ENCODE data around the gene AIF1L.

AIF1L gene

GRCh38 chr9:131078427-131079366 lies 17.6 kb upstream of the AIF1L start:
- no peak for DNase-seq

- no peak for DNase-seq
These were observed 15.7 kb upstream of the AIF1L start for GRCh38 chr9:131080589-131080988.

- no peak for DNase-seq
These were observed 14.5 kb upstream of the AIF1L start for GRCh38 chr9:131081868-131082267.

GRCh38 chr9:131082774-131083512 lies 13.4 kb upstream of the AIF1L start:
- no peak for DNase-seq

- no peak for DNase-seq
These were observed 11.5 kb upstream of the AIF1L start for GRCh38 chr9:131084661-131085369.

- no peak for DNase-seq
These were observed 10.8 kb upstream of the AIF1L start for GRCh38 chr9:131085370-131086122.

GRCh38 chr9:131087354-131087893 lies 8.9 kb upstream of the AIF1L start:
- DNase-seq = no peak

- DNase-seq = no peak
These were observed 6.1 kb upstream of the AIF1L start for GRCh38 chr9:131090025-131090787.

- no peak for DNase-seq
These were observed 4.9 kb upstream of the AIF1L start for GRCh38 chr9:131091352-131091992.

- no peak for DNase-seq
These were observed 4.3 kb upstream of the AIF1L start for GRCh38 chr9:131092030-131092429.

GRCh38 chr9:131092548-131093440 lies 3.5 kb upstream of the AIF1L start:
- DNase-seq = no peak

- DNase-seq = no peak
These were observed 2.3 kb upstream of the AIF1L start for GRCh38 chr9:131094015-131094414.

GRCh38 chr9:131094622-131095021 lies 1.7 kb upstream of the AIF1L start:
- no peak for DNase-seq

- no peak for DNase-seq
These were observed 564 bp upstream of the AIF1L start for GRCh38 chr9:131095666-131096268.

GRCh38 chr9:131097126-131097947 lies 1.0 kb downstream of the AIF1L start:
- no peak for DNase-seq

GRCh38 chr9:131097948-131098278 lies 1.6 kb downstream of the AIF1L start:
- no peak for DNase-seq

GRCh38 chr9:131098391-131099101 lies 2.2 kb downstream of the AIF1L start:
- no peak for DNase-seq

- no peak for DNase-seq
These were observed 2.8 kb downstream of the AIF1L start for GRCh38 chr9:131099102-131099606.

All from activated T-cell treated with anti-CD3 and anti-CD28 coated beads, Interleukin-2, amount 50 U/mL, for 1 hour (primary cell).